GM23338 (cell line): ENCODE results near the gene GAPDHS. TPM values are rescaled to one million over a fixed set of nuclear protein-coding genes. Genes with fewer than 3 reads are reported as not detected.

ENCODE experiments used
- ATAC-seq: fragments of 200-7000 bp; cut with Tn5 transposase; 3 replicates; pipeline ENCODE4 v1.9.1; 2020
- DNase-seq: peaks from one replicate; pipeline ENCODE4 v3.0.0-alpha.2; 2015; ENCODE audit warnings: low spot score
- H2AFZ ChIP-seq: fragments of 200-600 bp; sonication (generic); 2 replicates; pipeline ENCODE4 v1.8.0; 2016; ENCODE audit warnings: antibody characterized with exemption, mild to moderate bottlenecking, moderate library complexity
- H3F3A ChIP-seq: fragments of 200-600 bp; sonication (generic); replicated peaks from 2 replicates; pipeline ENCODE4 v1.8.0; 2017; ENCODE audit warnings: antibody characterized with exemption, mixed run types, low read depth
- H3K27ac ChIP-seq: fragments of 200-600 bp; sonication (generic); 2 replicates; pipeline ENCODE4 v1.6.1; 2016; ENCODE audit warnings: low read depth
- H3K27me3 ChIP-seq: fragments of 200-600 bp; sonication (generic); 2 replicates; pipeline ENCODE4 v1.8.0; 2016; ENCODE audit warnings: mild to moderate bottlenecking, mixed run types, moderate library complexity; ENCODE audit not compliant: insufficient read depth
- H3K36me3 ChIP-seq: fragments of 200-600 bp; sonication (generic); 2 replicates; pipeline ENCODE4 v1.8.0; 2016; ENCODE audit warnings: mild to moderate bottlenecking; ENCODE audit not compliant: insufficient read depth
- H3K4me1 ChIP-seq: fragments of 200-600 bp; sonication (generic); 2 replicates; pipeline ENCODE4 v1.8.0; 2016; ENCODE audit warnings: mild to moderate bottlenecking, moderate library complexity; ENCODE audit not compliant: insufficient read depth
- H3K4me2 ChIP-seq: fragments of 200-600 bp; sonication (generic); 2 replicates; pipeline ENCODE4 v1.7.1; 2017; ENCODE audit warnings: mixed run types
- H3K4me3 ChIP-seq: fragments of 200-600 bp; sonication (generic); 2 replicates; pipeline ENCODE4 v1.6.1; 2016; ENCODE audit warnings: mixed run types
- H3K79me2 ChIP-seq: fragments of 200-600 bp; sonication (generic); replicated peaks from 2 replicates; pipeline ENCODE4 v1.8.0; 2017; ENCODE audit warnings: mild to moderate bottlenecking; ENCODE audit not compliant: insufficient read depth
- H3K9me2 ChIP-seq: fragments of 200-600 bp; sonication (generic); 2 replicates; pipeline ENCODE4 v1.8.0; 2017; ENCODE audit not compliant: insufficient read depth
- H4K20me1 ChIP-seq: fragments of 200-600 bp; sonication (generic); replicated peaks from 2 replicates; pipeline ENCODE4 v1.8.0; 2017; ENCODE audit warnings: mild to moderate bottlenecking; ENCODE audit not compliant: insufficient read depth
- H3K27ac Mint-ChIP-seq: 2 replicates; pipeline ENCODE4 v1.8.0; 2020; ENCODE audit warnings: inconsistent platforms, mild to moderate bottlenecking, moderate library complexity, mixed read lengths
- H3K27me3 Mint-ChIP-seq: 3 replicates; pipeline ENCODE4 v1.8.0; 2022; ENCODE audit warnings: low read depth, mild to moderate bottlenecking, moderate library complexity, mixed read lengths, inconsistent platforms; ENCODE audit not compliant: insufficient read depth, poor library complexity
- H3K36me3 Mint-ChIP-seq: 3 replicates; pipeline ENCODE4 v1.8.0; 2021; ENCODE audit warnings: low read depth, mild to moderate bottlenecking, inconsistent platforms, moderate library complexity, mixed read lengths
- H3K4me1 Mint-ChIP-seq: 3 replicates; pipeline ENCODE4 v1.8.0; 2020; ENCODE audit warnings: mild to moderate bottlenecking, inconsistent platforms, mixed read lengths
- H3K4me3 Mint-ChIP-seq: 3 replicates; pipeline ENCODE4 v1.8.0; 2021; ENCODE audit warnings: moderate library complexity, mild to moderate bottlenecking, inconsistent platforms, mixed read lengths
- H3K9me3 Mint-ChIP-seq: 3 replicates; pipeline ENCODE4 v1.8.0; 2020; ENCODE audit warnings: moderate library complexity, mild to moderate bottlenecking, inconsistent platforms, mixed read lengths
- CREB1 ChIP-seq: fragments of 250-450 bp; sonication (Bioruptor Pico); IDR thresholded peaks from 2 replicates; pipeline ENCODE4 v1.5.0; 2020; ENCODE audit warnings: low read depth, mild to moderate bottlenecking, moderate library complexity
- EZH2 ChIP-seq: fragments of 200-600 bp; sonication (generic); IDR thresholded peaks from one replicate; pipeline ENCODE4 v1.8.0; 2017; ENCODE audit warnings: antibody characterized with exemption, mild to moderate bottlenecking, low read depth; ENCODE audit not compliant: unreplicated experiment
- EZH2phosphoT487 ChIP-seq: fragments of 200-600 bp; sonication (generic); IDR thresholded peaks from one replicate; pipeline ENCODE4 v1.8.1; 2018; ENCODE audit warnings: antibody characterized with exemption; ENCODE audit not compliant: unreplicated experiment
- JUNB ChIP-seq: IDR thresholded peaks from one replicate; pipeline ENCODE4 v1.6.1; 2016; ENCODE audit warnings: antibody characterized with exemption; ENCODE audit not compliant: unreplicated experiment
- POLR2AphosphoS5 ChIP-seq: IDR thresholded peaks from 2 replicates; pipeline ENCODE4 v1.6.1; 2016; ENCODE audit warnings: antibody characterized with exemption, low read depth
- STAT1 ChIP-seq: IDR thresholded peaks from one replicate; pipeline ENCODE4 v1.6.1; 2016; ENCODE audit warnings: antibody characterized with exemption; ENCODE audit not compliant: unreplicated experiment
- ZNF114 ChIP-seq: fragments of 250-450 bp; sonication (Bioruptor Pico); IDR thresholded peaks from 2 replicates; pipeline ENCODE4 v1.5.0; 2020; ENCODE audit warnings: mild to moderate bottlenecking, moderate library complexity
- ZNF331 ChIP-seq: fragments of 250-450 bp; sonication (Bioruptor Pico); IDR thresholded peaks from 2 replicates; pipeline ENCODE4 v1.5.0; 2020; ENCODE audit warnings: low read depth, mild to moderate bottlenecking, moderate library complexity
- polyA plus RNA-seq: library from polyadenylated mRNA; unstranded; fragments of >200 nt; fragmentation: Nextera tagmentation; extraction: Ambion mirVana; gene quantifications from 2 replicates; pipeline ENCODE4 v1.2.1, GENCODE V29; 2016
- total RNA-seq: library from RNA; depleted of rRNA; stranded (reverse); fragments of >200 nt; shearing (Covaris generic); gene quantifications from 2 replicates; pipeline ENCODE4 v1.2.3, GENCODE V29; 2014
- TF ChIP-seq, protein P1 (sequence below): IDR thresholded peaks from 2 replicates; pipeline ENCODE4 v1.6.1; 2016; ENCODE audit warnings: antibody characterized with exemption
- TF ChIP-seq, protein P2 (sequence below), 2 experiments: fragments of 200-600 bp in 1 of 2; sonication (generic) in 1 of 2; conservative IDR thresholded peaks; 2 replicates each; pipeline versions ENCODE4 v1.5.1 to v1.6.1; 2016 to 2017; ENCODE audit warnings: antibody characterized with exemption in 2 of 2, low read depth in 2 of 2, mild to moderate bottlenecking in 2 of 2, moderate library complexity in 1 of 2
- TF ChIP-seq, protein P3 (sequence below): IDR thresholded peaks from one replicate; pipeline ENCODE4 v1.6.1; 2018; ENCODE audit warnings: antibody characterized with exemption; ENCODE audit not compliant: unreplicated experiment

Gene GAPDHS
- total and polyA plus RNA-seq, 2 experiments from 2014 or later, result not detected

DNA sequence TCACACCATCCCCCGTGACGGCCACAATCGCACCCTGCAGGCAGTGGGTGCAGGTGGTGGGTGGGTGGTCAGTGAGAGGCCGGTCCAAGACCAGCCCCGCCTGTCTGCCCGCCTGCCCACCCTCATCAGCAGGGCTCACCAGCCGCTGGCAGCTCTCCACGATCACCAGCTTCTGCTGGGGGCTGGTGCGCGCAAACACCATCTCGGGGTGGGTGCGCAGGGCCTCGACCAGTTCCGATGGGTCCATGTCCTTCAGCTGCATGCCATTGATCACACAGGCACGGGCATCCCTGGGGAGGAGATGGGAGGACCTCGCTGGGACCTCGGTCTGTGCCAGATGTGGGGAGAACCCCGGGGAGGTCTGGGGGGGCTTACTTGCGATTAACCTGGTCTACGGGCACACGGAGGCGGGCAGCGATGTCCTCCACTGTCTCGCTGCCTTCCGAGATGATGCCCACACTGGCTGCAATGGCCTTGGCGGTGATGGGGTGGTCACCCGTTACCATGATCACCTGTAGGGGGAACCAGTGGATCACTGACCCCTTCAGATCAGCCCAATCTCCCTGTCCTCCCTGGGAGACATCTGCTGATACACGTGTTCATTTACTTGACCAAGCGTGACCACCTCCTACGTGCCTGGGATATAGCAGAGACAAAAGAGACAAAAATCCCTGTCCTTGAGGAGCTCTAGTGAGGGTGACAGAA, 22.2 kb downstream of the GAPDHS start:
- Histone ChIP-seq H3K4me2 (no peak overlapping the region), H3F3A (peaks cover 11% of the 10 kb centered on the region; the same call in 1 of the 2 replicates), H2AFZ (no peak overlapping the region), H3K79me2 (no peaks in the 10 kb centered on the region), H3K36me3 (no peaks in the 10 kb centered on the region), H4K20me1 (no peaks in the 10 kb centered on the region), H3K4me3 (no peak overlapping the region), H3K27ac (no peak overlapping the region), H3K27me3 (peaks cover 10% of the 10 kb centered on the region), H3K9me2 (no peaks in the 10 kb centered on the region), H3K4me1 (peaks cover 8% of the 10 kb centered on the region; the same call in 1 of the 2 replicates)
- DNase-seq, result peak; percentile 84
- H3K36me3 Mint-ChIP-seq, result peaks cover 7% of the 10 kb centered on the region
- no peaks in the 10 kb centered on the region; the same call in 1 of the 3 replicates for H3K9me3 Mint-ChIP-seq
- TF ChIP-seq, protein P1, sequence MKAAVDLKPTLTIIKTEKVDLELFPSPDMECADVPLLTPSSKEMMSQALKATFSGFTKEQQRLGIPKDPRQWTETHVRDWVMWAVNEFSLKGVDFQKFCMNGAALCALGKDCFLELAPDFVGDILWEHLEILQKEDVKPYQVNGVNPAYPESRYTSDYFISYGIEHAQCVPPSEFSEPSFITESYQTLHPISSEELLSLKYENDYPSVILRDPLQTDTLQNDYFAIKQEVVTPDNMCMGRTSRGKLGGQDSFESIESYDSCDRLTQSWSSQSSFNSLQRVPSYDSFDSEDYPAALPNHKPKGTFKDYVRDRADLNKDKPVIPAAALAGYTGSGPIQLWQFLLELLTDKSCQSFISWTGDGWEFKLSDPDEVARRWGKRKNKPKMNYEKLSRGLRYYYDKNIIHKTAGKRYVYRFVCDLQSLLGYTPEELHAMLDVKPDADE, result no peak
- TF ChIP-seq, protein P2, sequence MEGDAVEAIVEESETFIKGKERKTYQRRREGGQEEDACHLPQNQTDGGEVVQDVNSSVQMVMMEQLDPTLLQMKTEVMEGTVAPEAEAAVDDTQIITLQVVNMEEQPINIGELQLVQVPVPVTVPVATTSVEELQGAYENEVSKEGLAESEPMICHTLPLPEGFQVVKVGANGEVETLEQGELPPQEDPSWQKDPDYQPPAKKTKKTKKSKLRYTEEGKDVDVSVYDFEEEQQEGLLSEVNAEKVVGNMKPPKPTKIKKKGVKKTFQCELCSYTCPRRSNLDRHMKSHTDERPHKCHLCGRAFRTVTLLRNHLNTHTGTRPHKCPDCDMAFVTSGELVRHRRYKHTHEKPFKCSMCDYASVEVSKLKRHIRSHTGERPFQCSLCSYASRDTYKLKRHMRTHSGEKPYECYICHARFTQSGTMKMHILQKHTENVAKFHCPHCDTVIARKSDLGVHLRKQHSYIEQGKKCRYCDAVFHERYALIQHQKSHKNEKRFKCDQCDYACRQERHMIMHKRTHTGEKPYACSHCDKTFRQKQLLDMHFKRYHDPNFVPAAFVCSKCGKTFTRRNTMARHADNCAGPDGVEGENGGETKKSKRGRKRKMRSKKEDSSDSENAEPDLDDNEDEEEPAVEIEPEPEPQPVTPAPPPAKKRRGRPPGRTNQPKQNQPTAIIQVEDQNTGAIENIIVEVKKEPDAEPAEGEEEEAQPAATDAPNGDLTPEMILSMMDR (conservative IDR thresholded peaks at IDR 0.05; ENCODE audit: low read depth in 2 of 2), result peak; percentile 53 to 94
- H3K27me3 Mint-ChIP-seq, result peaks cover 24% of the 10 kb centered on the region
- peak overlapping the region; percentile 12; the same call in 1 of the 3 replicates for H3K4me3 Mint-ChIP-seq
- ATAC-seq, result peak; percentile 18
- no peak overlapping the region for H3K27ac Mint-ChIP-seq
- H3K4me1 Mint-ChIP-seq, result peaks cover 10% of the 10 kb centered on the region

DNA sequence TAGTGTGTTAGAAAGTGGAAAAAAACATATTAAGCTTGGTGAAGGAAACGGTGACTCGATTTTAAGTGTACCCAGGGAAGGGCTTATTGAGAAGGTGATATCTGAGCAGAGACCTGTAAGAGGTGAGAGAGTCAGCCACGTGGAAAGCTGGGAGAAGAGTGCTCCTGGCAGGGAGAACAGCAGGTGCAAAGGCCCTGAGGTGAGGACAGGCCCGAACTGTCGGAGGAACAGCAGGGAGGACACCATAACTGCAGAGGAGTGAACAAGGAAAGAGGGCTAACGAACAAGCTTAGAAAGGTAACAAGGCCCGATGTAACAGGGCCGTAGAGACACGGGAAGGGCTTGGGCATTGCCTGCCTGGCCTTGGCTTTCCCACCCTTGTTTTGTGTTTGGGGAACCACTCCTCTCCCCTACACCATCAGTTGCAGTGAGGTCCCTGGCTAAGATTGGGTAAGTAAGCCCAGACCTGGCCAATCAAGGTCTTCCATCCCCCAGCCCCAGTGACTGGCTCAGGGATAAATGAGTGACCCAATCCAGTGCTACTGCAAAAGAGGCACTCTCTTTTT, 22.9 kb downstream of the GAPDHS start:
- Mint-ChIP-seq H3K27ac (no peak overlapping the region), H3K36me3 (peaks cover 3% of the 10 kb centered on the region; the same call in 2 of the 3 replicates), H3K9me3 (no peaks in the 10 kb centered on the region; the same call in 1 of the 3 replicates), H3K27me3 (peaks cover 27% of the 10 kb centered on the region), H3K4me3 (peak overlapping the region; percentile 12; the same call in 1 of the 3 replicates), H3K4me1 (peaks cover 10% of the 10 kb centered on the region)
- TF ChIP-seq POLR2AphosphoS5, result no peak
- TF ChIP-seq, protein P3, sequence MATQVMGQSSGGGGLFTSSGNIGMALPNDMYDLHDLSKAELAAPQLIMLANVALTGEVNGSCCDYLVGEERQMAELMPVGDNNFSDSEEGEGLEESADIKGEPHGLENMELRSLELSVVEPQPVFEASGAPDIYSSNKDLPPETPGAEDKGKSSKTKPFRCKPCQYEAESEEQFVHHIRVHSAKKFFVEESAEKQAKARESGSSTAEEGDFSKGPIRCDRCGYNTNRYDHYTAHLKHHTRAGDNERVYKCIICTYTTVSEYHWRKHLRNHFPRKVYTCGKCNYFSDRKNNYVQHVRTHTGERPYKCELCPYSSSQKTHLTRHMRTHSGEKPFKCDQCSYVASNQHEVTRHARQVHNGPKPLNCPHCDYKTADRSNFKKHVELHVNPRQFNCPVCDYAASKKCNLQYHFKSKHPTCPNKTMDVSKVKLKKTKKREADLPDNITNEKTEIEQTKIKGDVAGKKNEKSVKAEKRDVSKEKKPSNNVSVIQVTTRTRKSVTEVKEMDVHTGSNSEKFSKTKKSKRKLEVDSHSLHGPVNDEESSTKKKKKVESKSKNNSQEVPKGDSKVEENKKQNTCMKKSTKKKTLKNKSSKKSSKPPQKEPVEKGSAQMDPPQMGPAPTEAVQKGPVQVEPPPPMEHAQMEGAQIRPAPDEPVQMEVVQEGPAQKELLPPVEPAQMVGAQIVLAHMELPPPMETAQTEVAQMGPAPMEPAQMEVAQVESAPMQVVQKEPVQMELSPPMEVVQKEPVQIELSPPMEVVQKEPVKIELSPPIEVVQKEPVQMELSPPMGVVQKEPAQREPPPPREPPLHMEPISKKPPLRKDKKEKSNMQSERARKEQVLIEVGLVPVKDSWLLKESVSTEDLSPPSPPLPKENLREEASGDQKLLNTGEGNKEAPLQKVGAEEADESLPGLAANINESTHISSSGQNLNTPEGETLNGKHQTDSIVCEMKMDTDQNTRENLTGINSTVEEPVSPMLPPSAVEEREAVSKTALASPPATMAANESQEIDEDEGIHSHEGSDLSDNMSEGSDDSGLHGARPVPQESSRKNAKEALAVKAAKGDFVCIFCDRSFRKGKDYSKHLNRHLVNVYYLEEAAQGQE, result no peak
- no peak for TF ChIP-seq CREB1 (CRISPR knock-in tag)
- no peak for TF ChIP-seq EZH2phosphoT487
- TF ChIP-seq STAT1, result no peak
- no peak for TF ChIP-seq ZNF114
- TF ChIP-seq, protein P2 (conservative IDR thresholded peaks at IDR 0.05; ENCODE audit: low read depth in 2 of 2), result no peak
- TF ChIP-seq EZH2, result no peak
- no peak for TF ChIP-seq ZNF331 (CRISPR knock-in tag)
- TF ChIP-seq JUNB, result no peak
- TF ChIP-seq, protein P1, result no peak
- Histone ChIP-seq H4K20me1 (no peaks in the 10 kb centered on the region), H3K27ac (no peak overlapping the region), H3K4me1 (peaks cover 8% of the 10 kb centered on the region; the same call in 1 of the 2 replicates), H3K36me3 (no peaks in the 10 kb centered on the region), H3K4me3 (no peak overlapping the region), H3K4me2 (no peak overlapping the region), H3F3A (peaks cover 11% of the 10 kb centered on the region; the same call in 1 of the 2 replicates), H3K27me3 (peaks cover 10% of the 10 kb centered on the region), H2AFZ (no peak overlapping the region), H3K79me2 (no peaks in the 10 kb centered on the region), H3K9me2 (no peaks in the 10 kb centered on the region)
- DNase-seq, result no peak
- ATAC-seq, result no peak
